Neuronal stem cell (in vitro differentiated cells): ENCODE measurements around the gene SMAD3.

Source experiments
- DNase-seq: peaks from one replicate; pipeline ENCODE4 v3.0.0-alpha.2; 2013; ENCODE audit warnings: low spot score
- H2AFZ ChIP-seq: one replicate; pipeline ENCODE4 v1.6.1; 2013; ENCODE audit warnings: mild to moderate bottlenecking, low read length, inconsistent platforms
- H2AK5ac ChIP-seq: 2 replicates; pipeline ENCODE4 v1.6.1; 2013; ENCODE audit warnings: low read depth, mild to moderate bottlenecking, inconsistent platforms, low read length, moderate library complexity, mixed read lengths
- H2BK120ac ChIP-seq: 2 replicates; pipeline ENCODE4 v1.6.1; 2013; ENCODE audit warnings: low read depth, mild to moderate bottlenecking, inconsistent platforms, low read length, moderate library complexity, mixed read lengths
- H2BK12ac ChIP-seq: one replicate; pipeline ENCODE4 v1.6.1; 2013; ENCODE audit warnings: low read length, inconsistent platforms
- H2BK15ac ChIP-seq: 2 replicates; pipeline ENCODE4 v1.6.1; 2013; ENCODE audit warnings: mild to moderate bottlenecking, low read length, inconsistent platforms, mixed read lengths
- H2BK5ac ChIP-seq: one replicate; pipeline ENCODE4 v1.6.1; 2013; ENCODE audit warnings: inconsistent platforms, mild to moderate bottlenecking, low read length, moderate library complexity
- H3K14ac ChIP-seq: one replicate; pipeline ENCODE4 v1.6.1; 2013; ENCODE audit warnings: low read length, inconsistent platforms
- H3K18ac ChIP-seq: 2 replicates; pipeline ENCODE4 v1.6.1; 2013; ENCODE audit warnings: low read length, inconsistent platforms
- H3K23ac ChIP-seq: 2 replicates; pipeline ENCODE4 v1.6.1; 2013; ENCODE audit warnings: low read depth, mild to moderate bottlenecking, mixed read lengths, low read length, inconsistent platforms; ENCODE audit not compliant: poor library complexity
- H3K27ac ChIP-seq: replicated peaks from 3 replicates; pipeline ENCODE4 v1.5.1; 2013; ENCODE audit warnings: low read length, inconsistent platforms
- H3K27me3 ChIP-seq, 3 experiments: 2 replicates each; pipeline ENCODE4 v1.6.1; 2013; ENCODE audit warnings: low read length in 3 of 3, mild to moderate bottlenecking in 2 of 3, inconsistent platforms in 1 of 3, low read depth in 1 of 3, mixed read lengths in 1 of 3, moderate library complexity in 1 of 3; ENCODE audit not compliant: control insufficient read depth in 3 of 3, insufficient read depth in 3 of 3
- H3K36me3 ChIP-seq, 2 donors: replicated peaks in 1 of 2; 2 replicates each; pipeline ENCODE4 v1.6.1; 2013; ENCODE audit warnings: low read length in 2 of 2; ENCODE audit not compliant: control insufficient read depth in 2 of 2, insufficient read depth in 2 of 2
- H3K4ac ChIP-seq: 2 replicates; pipeline ENCODE4 v1.6.1; 2013; ENCODE audit warnings: inconsistent platforms, mild to moderate bottlenecking, low read length, moderate library complexity
- H3K4me1 ChIP-seq, 2 donors: 1 replicate in 1 of 2; 2 replicates in 1 of 2; pipeline ENCODE4 v1.6.1; 2013; ENCODE audit warnings: low read length in 2 of 2, low read depth in 1 of 2; ENCODE audit not compliant: control insufficient read depth in 2 of 2, insufficient read depth in 1 of 2
- H3K4me2 ChIP-seq: one replicate; pipeline ENCODE4 v1.6.1; 2013; ENCODE audit warnings: mild to moderate bottlenecking, low read length, inconsistent platforms; ENCODE audit not compliant: insufficient read depth, poor library complexity, severe bottlenecking
- H3K4me3 ChIP-seq, 2 donors: 2 replicates each; pipeline ENCODE4 v1.5.1; 2013; ENCODE audit warnings: low read length in 2 of 2, mild to moderate bottlenecking in 2 of 2, inconsistent platforms in 1 of 2, moderate library complexity in 1 of 2
- H3K79me1 ChIP-seq: one replicate; pipeline ENCODE4 v1.6.1; 2013; ENCODE audit warnings: low read depth, mild to moderate bottlenecking, inconsistent platforms, low read length, moderate library complexity
- H3K9ac ChIP-seq: one replicate; pipeline ENCODE4 v1.6.1; 2013; ENCODE audit warnings: mild to moderate bottlenecking, low read depth, low read length, inconsistent platforms; ENCODE audit not compliant: poor library complexity
- H3K9me3 ChIP-seq, 2 donors: replicated peaks in 1 of 2; 2 replicates each; pipeline versions ENCODE3 to v1.6.1; 2013; ENCODE audit warnings: low read length in 2 of 2, mild to moderate bottlenecking in 2 of 2, inconsistent platforms in 1 of 2, low read depth in 1 of 2, mixed read lengths in 1 of 2, moderate library complexity in 1 of 2; ENCODE audit not compliant: control insufficient read depth in 2 of 2, insufficient read depth in 1 of 2
- H4K8ac ChIP-seq: one replicate; pipeline ENCODE4 v1.6.1; 2013; ENCODE audit warnings: low read depth, mild to moderate bottlenecking, inconsistent platforms, low read length, moderate library complexity
- H4K91ac ChIP-seq: one replicate; pipeline ENCODE4 v1.6.1; 2013; ENCODE audit warnings: low read length, low read depth, mild to moderate bottlenecking, inconsistent platforms; ENCODE audit not compliant: poor library complexity
- WGBS, 2 donors: extraction: QIAGEN DNeasy Blood & Tissue Kit; methylation state at CpG; one replicate each; pipeline ENCODE4 v1.1.7; 2013; ENCODE audit warnings: missing lambda C conversion rate in 2 of 2, mixed read lengths in 1 of 2; ENCODE audit not compliant: insufficient read length in 2 of 2, insufficient replicate concordance in 1 of 2; ENCODE audit errors: extremely low coverage in 2 of 2; 5-methylcytosine and 5-hydroxymethylcytosine counted together

The SMAD3 gene

GRCh38 chr15:67195305-67195704 lies 129.9 kb downstream of the SMAD3 start:
- H2BK5ac ChIP-seq: no peak overlapping the region
- H3K27me3 ChIP-seq: no peaks in the 10 kb centered on the region
- H3K4ac ChIP-seq: no peak overlapping the region
- no peak overlapping the region for H3K27ac ChIP-seq
- no peak overlapping the region for H3K9ac ChIP-seq
- WGBS, 2 donors: no CpG with 5 or more reads among the region's 3 CpGs
- H3K18ac ChIP-seq: no peak overlapping the region
- no peak overlapping the region for H2AFZ ChIP-seq
- no peak overlapping the region for H4K91ac ChIP-seq
- H3K36me3 ChIP-seq: peaks cover 8 to 70% of the 10 kb centered on the region in 2 donors
- H3K23ac ChIP-seq: no peak overlapping the region
- H3K14ac ChIP-seq: no peak overlapping the region
- H2BK12ac ChIP-seq: no peak overlapping the region
- no peak overlapping the region for H2BK15ac ChIP-seq
- no peaks in the 10 kb centered on the region for H3K79me1 ChIP-seq
- H2AK5ac ChIP-seq: no peak overlapping the region
- no peak overlapping the region for H3K4me3 ChIP-seq
- H4K8ac ChIP-seq: no peak overlapping the region
- DNase-seq: no peak
- H3K9me3 ChIP-seq: no peaks in the 10 kb centered on the region
- no peak overlapping the region for H3K4me2 ChIP-seq
- H3K4me1 ChIP-seq: peaks cover 0 to 4% of the 10 kb centered on the region in 2 donors
- H2BK120ac ChIP-seq: no peak overlapping the region

GRCh38 chr15:67196222-67196621 lies 130.8 kb downstream of the SMAD3 start:
- H3K14ac ChIP-seq: no peak overlapping the region
- no peak for DNase-seq
- H4K91ac ChIP-seq: no peak overlapping the region
- H2AFZ ChIP-seq: no peak overlapping the region
- H3K36me3 ChIP-seq: peaks cover 7 to 61% of the 10 kb centered on the region in 2 donors
- no peak overlapping the region for H2BK5ac ChIP-seq
- H3K27me3 ChIP-seq: no peaks in the 10 kb centered on the region
- no peak overlapping the region for H3K23ac ChIP-seq
- no peak overlapping the region for H3K4me2 ChIP-seq
- no peak overlapping the region for H2AK5ac ChIP-seq
- H2BK120ac ChIP-seq: no peak overlapping the region
- peaks cover 4 to 6% of the 10 kb centered on the region in 2 donors for H3K4me1 ChIP-seq
- no peak overlapping the region for H2BK15ac ChIP-seq
- no CpG with 5 or more reads among the region's 6 CpGs for WGBS, 2 donors
- H3K4me3 ChIP-seq: no peak overlapping the region
- H3K27ac ChIP-seq: no peak overlapping the region
- no peaks in the 10 kb centered on the region for H3K9me3 ChIP-seq
- no peak overlapping the region for H3K9ac ChIP-seq
- no peak overlapping the region for H3K4ac ChIP-seq
- no peak overlapping the region for H3K18ac ChIP-seq
- H2BK12ac ChIP-seq: no peak overlapping the region
- H3K79me1 ChIP-seq: no peaks in the 10 kb centered on the region
- H4K8ac ChIP-seq: no peak overlapping the region

GRCh38 chr15:67196672-67197363 lies 131.4 kb downstream of the SMAD3 start:
- Histone ChIP-seq H2BK12ac (no peak overlapping the region), H4K91ac (no peak overlapping the region), H2BK120ac (no peak overlapping the region), H3K27me3 (no peaks in the 10 kb centered on the region), H2AFZ (no peak overlapping the region), H4K8ac (no peak overlapping the region), H3K4me2 (no peak overlapping the region), H3K18ac (no peak overlapping the region), H3K4me1 (peaks cover 7 to 12% of the 10 kb centered on the region in 2 donors), H2BK5ac (no peak overlapping the region), H3K36me3 (peaks cover 7 to 61% of the 10 kb centered on the region in 2 donors), H3K9ac (no peak overlapping the region), H3K23ac (no peak overlapping the region), H3K4ac (no peak overlapping the region), H3K9me3 (no peaks in the 10 kb centered on the region), H3K14ac (no peak overlapping the region), H3K79me1 (no peaks in the 10 kb centered on the region), H3K27ac (no peak overlapping the region), H2AK5ac (no peak overlapping the region), H2BK15ac (no peak overlapping the region), H3K4me3 (no peak overlapping the region)
- no CpG with 5 or more reads among the region's 8 CpGs for WGBS, 2 donors
- no peak for DNase-seq

GRCh38 chr15:67197364-67197695 lies 131.9 kb downstream of the SMAD3 start:
- H3K27me3 ChIP-seq: no peaks in the 10 kb centered on the region
- H4K91ac ChIP-seq: no peak overlapping the region
- H2BK5ac ChIP-seq: no peak overlapping the region
- H3K27ac ChIP-seq: no peak overlapping the region
- no peak overlapping the region for H2BK15ac ChIP-seq
- H3K4me2 ChIP-seq: no peak overlapping the region
- H3K79me1 ChIP-seq: no peaks in the 10 kb centered on the region
- DNase-seq: no peak
- H2BK120ac ChIP-seq: no peak overlapping the region
- no peak overlapping the region for H3K18ac ChIP-seq
- H3K4me3 ChIP-seq: no peak overlapping the region
- no peak overlapping the region for H2BK12ac ChIP-seq
- no peak overlapping the region for H3K9ac ChIP-seq
- WGBS, 2 donors: no CpG with 5 or more reads among the region's 2 CpGs
- no peak overlapping the region for H2AK5ac ChIP-seq
- H3K4me1 ChIP-seq: peaks cover 8 to 12% of the 10 kb centered on the region in 2 donors
- no peak overlapping the region for H3K4ac ChIP-seq
- H3K36me3 ChIP-seq: peaks cover 7 to 60% of the 10 kb centered on the region in 2 donors
- H3K14ac ChIP-seq: no peak overlapping the region
- H3K9me3 ChIP-seq: no peaks in the 10 kb centered on the region
- no peak overlapping the region for H2AFZ ChIP-seq
- H3K23ac ChIP-seq: no peak overlapping the region
- no peak overlapping the region for H4K8ac ChIP-seq
